Erythroblast (primary cell): ENCODE results near the gene TRABD2B.

ENCODE experiments used
- GATA1 ChIP-seq: IDR thresholded peaks from 2 replicates; pipeline ENCODE4 v1.6.1; 2011; ENCODE audit warnings: low read depth, mild to moderate bottlenecking, control low read depth, low read length, moderate library complexity
- POLR2A ChIP-seq: IDR thresholded peaks from 2 replicates; pipeline ENCODE4 v1.6.1; 2011; ENCODE audit warnings: mild to moderate bottlenecking, low read length

GRCh38 chr1:47793563-47793962, 203.6 kb downstream of the TRABD2B start:
- no peak for TF ChIP-seq POLR2A
- TF ChIP-seq GATA1, result no peak
